Activated naive CD8-positive, alpha-beta T cell treated with anti-CD3 and anti-CD28 coated beads for 36 hours (primary cell): ENCODE measurements around the gene ACBD4. TPM values are rescaled to one million over a fixed set of nuclear protein-coding genes. Genes with fewer than 3 reads are reported as not detected.

Experiments used
- DNase-seq: peaks from one replicate; pipeline ENCODE4 v3.0.0; 2021
- H3K27ac Mint-ChIP-seq: one replicate; pipeline ENCODE4 v1.8.0; 2022; ENCODE audit warnings: mild to moderate bottlenecking, moderate library complexity, mixed read lengths
- H3K27me3 Mint-ChIP-seq: one replicate; pipeline ENCODE4 v1.8.0; 2022; ENCODE audit warnings: mild to moderate bottlenecking, mixed read lengths
- H3K36me3 Mint-ChIP-seq: one replicate; pipeline ENCODE4 v1.8.0; 2021; ENCODE audit warnings: mild to moderate bottlenecking, mixed read lengths
- H3K4me1 Mint-ChIP-seq: one replicate; pipeline ENCODE4 v1.8.0; 2021; ENCODE audit warnings: mixed read lengths
- H3K4me3 Mint-ChIP-seq: one replicate; pipeline ENCODE4 v1.8.0; 2022; ENCODE audit warnings: mild to moderate bottlenecking, moderate library complexity, mixed read lengths
- H3K9me3 Mint-ChIP-seq: one replicate; pipeline ENCODE4 v1.8.0; 2022; ENCODE audit warnings: mixed read lengths
- total RNA-seq, 2 experiments: library from RNA; stranded (reverse); gene quantifications; one replicate each; pipeline ENCODE4 v1.2.3, GENCODE V29; 2021

The ACBD4 gene
- total RNA-seq, 2 experiments from 2014 or later, result 8.6 to 8.9 TPM

DNA sequence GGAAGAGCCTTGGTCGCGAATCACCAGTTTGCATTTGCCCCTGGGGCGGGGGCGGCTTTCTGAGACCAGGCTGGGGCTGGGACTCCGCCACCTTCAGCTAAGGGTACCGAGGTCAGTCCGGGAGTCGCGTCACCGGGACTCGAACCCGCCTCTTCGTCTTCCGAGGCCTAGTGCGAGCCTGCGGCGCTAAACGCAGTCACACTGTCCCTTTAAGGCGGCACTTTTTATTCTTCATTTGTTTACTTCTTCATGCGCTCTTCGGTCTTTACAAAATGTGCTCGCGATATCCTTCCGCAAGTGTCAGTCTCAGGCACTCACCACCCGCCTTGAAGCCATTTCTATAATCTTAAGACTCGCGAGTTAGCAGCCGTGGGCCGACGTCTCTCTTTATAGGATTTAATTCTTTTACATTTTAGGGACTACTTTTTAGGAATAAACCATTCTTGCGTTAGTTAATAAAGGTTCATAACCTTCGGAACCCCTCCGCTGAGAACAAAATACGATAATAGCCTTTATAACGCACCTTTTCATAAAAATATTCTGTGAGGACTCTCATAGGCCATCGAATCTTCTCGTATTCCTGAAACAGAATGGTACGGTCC is 12.2 kb downstream of the ACBD4 start:
- peaks cover 43% of the 10 kb centered on the region for H3K4me1 Mint-ChIP-seq
- peak overlapping the region; percentile 95 for H3K4me3 Mint-ChIP-seq

DNA sequence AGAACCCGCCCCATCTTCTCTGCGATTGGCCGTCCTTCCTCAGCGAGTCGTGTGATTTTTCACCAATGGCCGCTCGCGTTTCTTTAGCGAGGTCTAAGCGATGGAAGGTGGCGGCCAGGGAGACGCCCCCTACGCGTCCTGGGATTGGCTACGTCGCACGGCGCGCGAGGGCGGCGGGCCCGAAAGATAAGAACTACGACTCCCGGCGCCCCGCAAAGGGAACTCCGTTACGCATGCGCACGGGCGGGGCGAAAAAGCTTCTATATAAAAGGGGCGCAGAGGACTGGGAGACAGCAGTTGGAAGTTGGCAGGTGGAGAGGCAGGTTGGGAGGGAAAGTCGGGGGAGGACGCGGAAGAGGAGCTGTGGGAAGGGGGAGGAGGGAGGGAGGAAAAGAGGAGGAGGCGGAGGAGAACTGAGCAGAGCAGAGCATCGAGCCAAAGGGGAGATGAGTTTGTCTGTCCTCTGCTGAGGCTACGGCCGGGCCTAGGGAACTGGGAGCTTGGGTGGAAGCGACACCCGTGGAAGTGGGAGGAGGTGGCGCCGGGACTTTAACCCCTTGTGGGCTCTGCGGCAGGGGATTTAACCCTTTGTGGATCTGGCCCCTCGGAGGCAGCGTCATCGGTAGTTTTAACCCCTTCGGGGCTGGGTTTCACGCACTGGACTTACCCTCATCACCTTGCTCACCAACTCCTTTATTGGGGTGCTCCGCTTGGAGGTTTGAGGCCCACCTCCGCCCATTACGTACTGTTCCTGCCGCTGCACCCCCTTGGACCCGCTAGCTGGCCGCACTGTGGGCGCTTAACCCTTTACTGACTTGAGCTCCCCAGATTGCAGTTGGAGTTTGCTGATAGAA is 12.9 kb downstream of the ACBD4 start, which contains the start of gene HEXIM1:
HEXIM1 (plus strand) TSS at position 293 of the 854 bp plus-strand sequence. CDS start 716 bp downstream, outside the sequence.
- peak within 1 kb of the TSS; percentile 95 for H3K4me3 Mint-ChIP-seq

More for the DNA sequence above, 12.2 kb downstream of the ACBD4 start:
- peak; percentile 83 for DNase-seq
- H3K9me3 Mint-ChIP-seq, result no peaks in the 10 kb centered on the region
- peak overlapping the region; percentile 100 for H3K27ac Mint-ChIP-seq
- H3K27me3 Mint-ChIP-seq, result peaks cover 5% of the 10 kb centered on the region
- peaks cover 33% of the 10 kb centered on the region for H3K36me3 Mint-ChIP-seq

DNA sequence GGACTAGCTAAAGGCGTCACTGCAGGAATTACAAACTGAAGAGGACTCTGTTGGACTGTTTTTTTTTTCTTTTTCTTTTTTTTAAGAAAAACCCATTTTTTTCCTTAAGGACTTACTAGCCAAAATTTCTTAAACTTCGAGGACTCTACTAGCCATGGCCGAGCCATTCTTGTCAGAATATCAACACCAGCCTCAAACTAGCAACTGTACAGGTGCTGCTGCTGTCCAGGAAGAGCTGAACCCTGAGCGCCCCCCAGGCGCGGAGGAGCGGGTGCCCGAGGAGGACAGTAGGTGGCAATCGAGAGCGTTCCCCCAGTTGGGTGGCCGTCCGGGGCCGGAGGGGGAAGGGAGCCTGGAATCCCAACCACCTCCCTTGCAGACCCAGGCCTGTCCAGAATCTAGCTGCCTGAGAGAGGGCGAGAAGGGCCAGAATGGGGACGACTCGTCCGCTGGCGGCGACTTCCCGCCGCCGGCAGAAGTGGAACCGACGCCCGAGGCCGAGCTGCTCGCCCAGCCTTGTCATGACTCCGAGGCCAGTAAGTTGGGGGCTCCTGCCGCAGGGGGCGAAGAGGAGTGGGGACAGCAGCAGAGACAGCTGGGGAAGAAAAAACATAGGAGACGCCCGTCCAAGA is 13.7 kb downstream of the ACBD4 start:
- peak; percentile 83 for DNase-seq
- peak overlapping the region; percentile 95 for H3K4me3 Mint-ChIP-seq
- H3K27ac Mint-ChIP-seq, result peak overlapping the region; percentile 100
- H3K36me3 Mint-ChIP-seq, result peaks cover 33% of the 10 kb centered on the region
- H3K9me3 Mint-ChIP-seq, result no peaks in the 10 kb centered on the region
- H3K27me3 Mint-ChIP-seq, result peaks cover 5% of the 10 kb centered on the region
- H3K4me1 Mint-ChIP-seq, result peaks cover 37% of the 10 kb centered on the region

More for the DNA sequence above, 12.9 kb downstream of the ACBD4 start, which contains the start of gene HEXIM1:
- peaks cover 5% of the 10 kb centered on the region for H3K27me3 Mint-ChIP-seq
- H3K9me3 Mint-ChIP-seq, result no peaks in the 10 kb centered on the region
- peak; percentile 98 for DNase-seq
- H3K4me1 Mint-ChIP-seq, result peaks cover 43% of the 10 kb centered on the region
- peak within 1 kb of the TSS; percentile 100 for H3K27ac Mint-ChIP-seq
- peaks cover 33% of the 10 kb centered on the region for H3K36me3 Mint-ChIP-seq

- Mint-ChIP-seq H3K27me3 (peaks cover 5% of the 10 kb centered on the region), H3K9me3 (no peaks in the 10 kb centered on the region), H3K4me1 (peaks cover 35% of the 10 kb centered on the region), H3K36me3 (peaks cover 33% of the 10 kb centered on the region), H3K4me3 (peak overlapping the region; percentile 95), H3K27ac (peak overlapping the region; percentile 100)
- DNase-seq, result peak; percentile 61
Measured at GRCh38 chr17:45149669-45150664, 14.5 kb downstream of the ACBD4 start.

DNA sequence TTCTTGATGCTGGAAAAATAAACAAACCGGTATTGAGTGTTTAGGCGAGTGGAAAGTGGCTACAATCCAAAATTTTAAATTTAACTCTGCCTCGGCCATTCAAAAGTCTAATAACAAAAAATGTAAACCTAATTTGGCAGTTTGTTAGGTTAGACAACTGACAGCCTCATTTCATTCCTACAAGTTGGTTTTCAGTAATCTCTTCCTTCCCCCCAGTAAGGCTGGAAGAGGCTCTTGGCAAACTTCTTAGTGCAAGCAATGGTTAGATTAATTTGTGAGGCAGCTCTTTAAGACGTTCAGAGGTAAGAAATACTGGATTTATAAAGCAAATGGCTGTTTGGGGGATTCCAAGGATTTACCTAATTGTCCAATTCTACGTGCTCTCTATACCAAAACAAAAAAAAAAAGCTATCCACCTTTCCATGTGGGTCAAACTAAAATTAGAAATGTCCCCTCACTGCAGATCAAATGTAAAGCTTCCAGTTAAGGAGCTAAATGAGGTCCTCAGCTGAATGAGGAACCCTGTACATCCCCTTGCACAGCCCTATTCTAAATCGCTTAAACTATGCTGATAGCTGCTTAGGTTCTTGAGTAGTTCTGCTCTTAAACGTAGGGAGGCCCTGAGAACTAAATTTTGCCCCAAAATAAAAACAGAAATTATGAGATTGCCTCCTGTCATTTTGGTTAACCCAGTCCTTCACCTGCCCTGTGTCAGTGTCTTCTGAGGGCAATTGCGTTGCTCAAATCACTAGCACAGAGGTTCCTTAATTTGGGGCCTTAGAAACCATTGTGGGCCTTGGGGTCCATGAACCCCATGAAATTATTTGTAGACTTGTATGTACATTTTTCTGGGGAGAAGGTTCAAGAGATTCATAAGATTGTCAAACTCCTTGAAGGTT is 15.7 kb downstream of the ACBD4 start:
- Mint-ChIP-seq H3K27ac (peak overlapping the region; percentile 84), H3K9me3 (no peaks in the 10 kb centered on the region), H3K36me3 (peaks cover 34% of the 10 kb centered on the region), H3K4me1 (peaks cover 32% of the 10 kb centered on the region), H3K4me3 (peak overlapping the region; percentile 95), H3K27me3 (peaks cover 5% of the 10 kb centered on the region)
- DNase-seq, result no peak

- no peak for DNase-seq
- Mint-ChIP-seq H3K36me3 (peaks cover 34% of the 10 kb centered on the region), H3K27me3 (no peaks in the 10 kb centered on the region), H3K4me3 (no peak overlapping the region), H3K27ac (peak overlapping the region; percentile 45), H3K4me1 (peaks cover 47% of the 10 kb centered on the region), H3K9me3 (no peaks in the 10 kb centered on the region)
Measured at GRCh38 chr17:45155029-45155428, 19.5 kb downstream of the ACBD4 start.

DNA sequence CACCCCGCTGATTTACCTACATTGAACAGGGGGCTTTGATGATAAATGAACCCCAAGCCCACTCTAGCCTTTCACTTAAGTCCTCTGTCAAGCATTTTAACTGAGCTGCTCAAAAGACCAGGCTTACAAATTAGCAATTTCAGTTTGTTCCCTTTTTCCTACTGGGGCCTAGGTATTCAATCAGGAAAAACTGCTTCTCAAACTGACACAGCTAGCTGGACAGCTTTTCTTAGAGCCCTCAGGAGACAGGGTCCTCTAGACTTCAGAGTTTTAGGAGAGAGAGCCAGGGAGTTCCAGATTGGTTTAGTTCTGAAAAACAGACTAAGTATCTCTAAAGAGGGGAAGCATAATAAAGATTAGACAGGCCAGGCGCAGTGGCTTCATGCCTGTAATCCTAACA is 20.0 kb downstream of the ACBD4 start:
- Mint-ChIP-seq H3K4me1 (peaks cover 47% of the 10 kb centered on the region), H3K27me3 (no peaks in the 10 kb centered on the region), H3K9me3 (no peaks in the 10 kb centered on the region), H3K27ac (peak overlapping the region; percentile 45), H3K36me3 (peaks cover 35% of the 10 kb centered on the region), H3K4me3 (no peak overlapping the region)
- no peak for DNase-seq

- Mint-ChIP-seq H3K9me3 (no peaks in the 10 kb centered on the region), H3K4me3 (no peak overlapping the region), H3K27ac (peak overlapping the region; percentile 29), H3K27me3 (no peaks in the 10 kb centered on the region), H3K4me1 (peaks cover 43% of the 10 kb centered on the region), H3K36me3 (peaks cover 31% of the 10 kb centered on the region)
- DNase-seq, result no peak
Measured at GRCh38 chr17:45156242-45156641, 20.8 kb downstream of the ACBD4 start.

DNA sequence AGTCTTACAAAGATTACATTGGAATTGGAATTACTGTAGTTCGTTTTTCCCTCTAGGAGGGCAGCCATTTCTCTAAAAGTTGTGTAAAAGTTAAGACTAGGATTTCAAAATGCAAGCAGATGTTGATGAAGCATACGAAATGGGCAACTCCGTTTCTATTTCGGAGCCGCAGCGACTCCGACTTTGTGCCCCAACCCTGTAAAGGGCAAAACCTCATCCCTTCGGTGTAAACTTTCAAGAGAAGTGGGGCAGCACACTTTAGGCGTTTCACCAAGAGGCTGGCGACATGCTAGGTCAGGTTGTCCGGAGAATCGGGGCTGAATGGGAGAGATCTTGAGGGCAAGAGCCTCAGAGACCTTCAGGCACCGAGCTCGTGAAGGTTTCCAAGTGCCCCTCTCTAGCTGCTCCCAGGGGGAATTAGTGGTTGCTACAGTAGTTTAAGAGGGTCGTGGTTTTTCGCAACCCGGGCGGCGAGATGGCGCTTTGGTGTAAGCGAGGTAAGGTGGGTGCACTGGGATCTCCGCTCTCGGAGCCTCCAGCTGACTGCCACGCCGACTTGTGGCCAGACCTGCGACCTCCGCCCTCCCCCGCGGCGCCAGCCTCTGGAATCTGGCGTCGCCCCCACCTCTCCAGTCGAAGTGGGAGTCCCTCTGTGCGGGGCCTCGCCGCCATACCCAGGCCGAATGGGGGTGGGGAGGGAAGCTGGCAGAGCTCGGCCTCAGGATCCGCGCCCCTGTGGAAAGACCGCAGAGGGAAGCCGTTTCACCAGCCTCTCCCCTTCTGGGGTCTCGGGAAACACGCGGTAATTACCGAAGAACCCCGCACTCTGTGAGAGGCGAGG is 25.2 kb downstream of the ACBD4 start:
- Mint-ChIP-seq H3K9me3 (no peaks in the 10 kb centered on the region), H3K4me1 (peaks cover 37% of the 10 kb centered on the region)

GRCh38 chr17:45161288-45162024 is 26.0 kb downstream of the ACBD4 start, which contains the start of gene HEXIM2:
TSS of gene HEXIM2 (plus strand) at chr17:45161875. CDS start at chr17:45162794, 919 bp downstream.
- Mint-ChIP-seq H3K27ac (peak within 1 kb of the TSS; percentile 98), H3K36me3 (peaks cover 28% of the 10 kb centered on the region), H3K4me3 (peak within 1 kb of the TSS; percentile 99), H3K9me3 (no peaks in the 10 kb centered on the region), H3K27me3 (no peaks in the 10 kb centered on the region), H3K4me1 (peaks cover 33% of the 10 kb centered on the region)
- DNase-seq, result peak; percentile 94

More for the DNA sequence above, 25.2 kb downstream of the ACBD4 start:
- Mint-ChIP-seq H3K4me3 (peak overlapping the region; percentile 99), H3K27me3 (no peaks in the 10 kb centered on the region), H3K36me3 (peaks cover 31% of the 10 kb centered on the region), H3K27ac (peak overlapping the region; percentile 98)
- DNase-seq, result peak; percentile 62

- no peaks in the 10 kb centered on the region for H3K27me3 Mint-ChIP-seq
- H3K9me3 Mint-ChIP-seq, result no peaks in the 10 kb centered on the region
- H3K4me3 Mint-ChIP-seq, result peak overlapping the region; percentile 99
- H3K4me1 Mint-ChIP-seq, result peaks cover 30% of the 10 kb centered on the region
- DNase-seq, result no peak
- peaks cover 28% of the 10 kb centered on the region for H3K36me3 Mint-ChIP-seq
- peak overlapping the region; percentile 98 for H3K27ac Mint-ChIP-seq
Measured at GRCh38 chr17:45162025-45162687, 26.7 kb downstream of the ACBD4 start.
